ENCODE results near the gene TRIM15.
"Not testable (repeated sequence)": the region's sequence is repeated elsewhere in the genome, so short reads cannot be mapped to it uniquely, and the experiment has no call there.

TRIM15 gene

DNA sequence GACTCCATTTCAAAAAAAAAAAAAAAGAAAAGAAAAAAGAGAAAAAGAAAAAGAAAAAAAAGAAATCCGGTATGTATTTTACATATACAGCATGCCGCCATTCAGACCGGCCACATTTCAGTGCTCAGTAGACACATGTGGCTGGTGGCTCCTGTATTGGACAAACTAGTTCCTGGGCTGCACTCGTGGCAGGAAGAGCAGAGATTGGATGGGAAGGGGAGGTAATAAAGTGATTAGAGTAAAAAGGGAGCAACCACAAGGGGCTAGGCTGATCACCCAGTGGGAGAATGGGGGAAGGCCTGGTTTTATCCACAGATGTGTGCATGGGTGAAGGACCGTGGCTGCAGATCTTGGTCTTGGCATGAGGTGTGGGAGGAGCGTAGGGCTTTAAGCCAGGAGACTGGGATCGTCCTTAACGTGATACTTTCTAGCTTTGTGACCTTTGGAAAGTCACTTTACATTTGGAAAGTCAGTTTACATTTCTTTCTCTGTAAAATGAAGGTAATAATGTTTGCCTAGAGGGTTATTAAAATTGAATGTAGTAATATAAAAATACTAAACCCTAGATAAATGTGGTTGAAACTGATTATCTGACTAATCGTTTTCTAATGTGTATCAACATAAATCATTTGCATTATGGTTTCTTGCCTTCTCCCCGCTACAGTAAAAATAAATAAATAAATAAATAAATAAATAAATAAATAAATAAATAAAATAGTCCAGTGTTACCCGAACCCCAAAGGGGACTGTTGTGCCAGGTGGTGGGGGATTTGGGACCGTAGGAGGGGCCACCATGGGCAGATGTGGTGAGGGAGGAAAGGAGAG lies 869 bp upstream of the TRIM15 start:
- no peak for DNase-seq (ENCODE audit: low spot score)

- DNase-seq (ENCODE audit: low spot score) = no peak
Measured at GRCh38 chr6:30163918-30164654, 740 bp downstream of the TRIM15 start.

DNA sequence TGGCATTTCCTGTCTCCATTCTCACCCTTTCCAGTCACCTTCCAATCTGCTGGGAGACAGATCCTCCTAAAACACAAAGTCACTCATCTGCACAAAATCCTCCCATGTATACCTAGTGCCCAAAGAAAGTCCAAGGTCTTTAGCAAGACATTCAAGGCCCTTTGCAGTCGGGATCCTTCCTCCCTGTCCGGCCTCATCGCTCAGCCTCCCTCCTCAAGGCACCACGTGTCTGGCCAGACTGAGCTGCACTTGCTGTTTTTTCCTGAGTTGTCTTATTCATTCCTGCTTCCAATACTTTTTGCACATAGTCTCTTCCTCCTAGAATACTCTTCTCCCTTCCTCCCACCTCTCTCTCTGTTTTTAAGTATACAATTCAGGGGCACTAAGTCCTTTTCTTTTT lies 1.4 kb downstream of the TRIM15 start:
- no peak for DNase-seq (ENCODE audit: low spot score)

DNA sequence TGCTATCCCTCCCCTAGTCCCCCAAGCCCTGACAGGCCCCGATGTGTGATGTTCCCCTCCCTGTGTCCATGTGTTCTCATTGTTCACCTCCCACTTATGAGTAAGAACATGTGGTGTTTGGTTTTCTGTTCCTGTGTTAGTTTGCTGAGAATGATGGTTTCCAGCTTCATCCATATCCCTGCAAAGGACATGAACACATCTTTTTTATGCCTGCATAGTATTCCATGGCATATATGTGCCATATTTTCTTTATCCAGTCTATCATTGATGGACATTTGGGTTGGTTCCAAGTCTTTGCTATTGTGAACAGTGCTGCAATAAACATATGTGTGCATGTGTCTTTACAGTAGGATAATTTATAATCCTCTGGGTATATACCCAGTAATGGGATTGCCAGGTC lies 1.9 kb downstream of the TRIM15 start:
- not testable (repeated sequence) for DNase-seq (ENCODE audit: low spot score)

GRCh38 chr6:30167101-30167500 lies 3.8 kb downstream of the TRIM15 start:
- no peak for DNase-seq (ENCODE audit: low spot score)

- DNase-seq (ENCODE audit: low spot score) = no peak
Measured at GRCh38 chr6:30168741-30169140, 5.4 kb downstream of the TRIM15 start.

DNA sequence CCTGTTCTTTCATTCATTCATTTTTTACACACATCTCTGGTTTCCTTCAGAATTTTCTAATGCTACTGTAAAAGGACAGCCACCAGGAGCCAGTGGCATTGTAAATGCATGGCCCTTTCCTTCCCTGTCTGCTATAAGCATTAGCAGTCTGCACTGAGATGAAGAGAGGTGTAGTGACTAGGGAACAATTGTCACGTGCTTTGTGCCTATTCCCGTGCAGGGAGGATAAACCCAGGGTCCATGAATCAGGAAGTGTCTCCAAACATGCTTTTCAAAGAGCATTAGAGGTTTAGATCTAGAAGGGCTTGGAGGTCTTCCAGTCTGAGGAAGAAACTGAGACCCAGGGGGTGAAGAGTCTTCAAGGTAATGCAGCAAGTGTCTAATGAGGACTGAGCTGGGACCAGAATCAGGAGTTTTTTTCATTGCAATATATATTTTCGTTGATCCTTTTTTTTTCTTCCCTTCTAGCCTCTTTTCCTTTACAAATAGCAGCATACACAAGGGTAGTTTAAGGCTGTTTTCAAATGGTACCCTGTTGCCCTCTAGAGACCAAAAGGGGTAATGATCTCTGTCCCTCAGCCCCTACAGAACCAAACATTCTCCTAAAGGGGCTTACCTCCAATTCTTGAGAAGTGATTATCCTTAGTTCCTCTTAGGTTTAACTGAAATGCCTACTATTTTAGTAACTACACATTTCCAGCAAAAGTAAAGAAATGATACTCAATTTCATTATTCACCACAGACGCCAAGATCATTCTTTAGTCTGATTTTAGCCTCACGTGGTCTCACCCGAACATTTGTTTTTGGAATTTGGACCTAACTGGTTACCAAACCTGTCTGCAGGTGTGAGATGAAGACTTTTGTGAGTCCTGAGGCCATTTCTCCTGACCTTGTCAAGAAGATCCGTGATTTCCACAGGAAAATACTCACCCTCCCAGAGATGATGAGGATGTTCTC lies 6.6 kb downstream of the TRIM15 start:
- DNase-seq (ENCODE audit: low spot score) = no peak

DNA sequence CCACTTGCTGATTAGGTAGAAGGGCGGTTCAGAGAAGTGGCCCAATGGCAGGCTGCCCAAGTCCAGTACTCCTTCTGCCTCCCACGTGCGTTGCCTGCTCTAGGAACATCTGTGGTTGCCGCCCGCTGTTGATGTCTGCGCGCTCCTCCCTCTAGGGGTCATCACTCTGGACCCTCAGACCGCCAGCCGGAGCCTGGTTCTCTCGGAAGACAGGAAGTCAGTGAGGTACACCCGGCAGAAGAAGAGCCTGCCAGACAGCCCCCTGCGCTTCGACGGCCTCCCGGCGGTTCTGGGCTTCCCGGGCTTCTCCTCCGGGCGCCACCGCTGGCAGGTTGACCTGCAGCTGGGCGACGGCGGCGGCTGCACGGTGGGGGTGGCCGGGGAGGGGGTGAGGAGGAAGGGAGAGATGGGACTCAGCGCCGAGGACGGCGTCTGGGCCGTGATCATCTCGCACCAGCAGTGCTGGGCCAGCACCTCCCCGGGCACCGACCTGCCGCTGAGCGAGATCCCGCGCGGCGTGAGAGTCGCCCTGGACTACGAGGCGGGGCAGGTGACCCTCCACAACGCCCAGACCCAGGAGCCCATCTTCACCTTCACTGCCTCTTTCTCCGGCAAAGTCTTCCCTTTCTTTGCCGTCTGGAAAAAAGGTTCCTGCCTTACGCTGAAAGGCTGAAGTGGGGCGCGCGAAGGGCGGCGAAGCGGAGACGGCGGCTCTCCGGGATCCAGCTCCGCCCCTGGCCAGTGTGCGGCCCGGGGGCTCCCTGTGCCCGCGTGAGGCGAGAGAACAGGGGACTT lies 8.5 kb downstream of the TRIM15 start:
- DNase-seq (ENCODE audit: low spot score) = no peak

DNA sequence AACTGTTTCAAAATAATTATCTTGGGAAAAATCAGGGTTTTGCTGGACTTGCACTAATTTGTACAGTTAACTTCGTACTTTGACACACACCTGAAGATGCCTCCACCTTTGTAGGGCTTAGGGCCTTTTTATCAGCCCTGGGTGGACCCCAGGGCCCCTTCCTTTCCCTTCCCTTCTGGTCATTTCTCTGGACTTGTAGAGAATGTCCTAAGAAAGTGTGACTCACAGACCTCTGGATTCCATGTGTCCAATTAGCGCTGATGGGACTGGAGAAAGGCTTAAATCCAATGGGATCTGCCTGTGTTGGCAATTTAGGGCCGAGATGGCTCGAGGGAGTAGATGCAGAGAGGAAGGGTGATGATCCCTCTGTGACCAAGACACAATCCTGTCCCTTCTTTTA lies 9.3 kb downstream of the TRIM15 start:
- no peak for DNase-seq (ENCODE audit: low spot score)

DNA sequence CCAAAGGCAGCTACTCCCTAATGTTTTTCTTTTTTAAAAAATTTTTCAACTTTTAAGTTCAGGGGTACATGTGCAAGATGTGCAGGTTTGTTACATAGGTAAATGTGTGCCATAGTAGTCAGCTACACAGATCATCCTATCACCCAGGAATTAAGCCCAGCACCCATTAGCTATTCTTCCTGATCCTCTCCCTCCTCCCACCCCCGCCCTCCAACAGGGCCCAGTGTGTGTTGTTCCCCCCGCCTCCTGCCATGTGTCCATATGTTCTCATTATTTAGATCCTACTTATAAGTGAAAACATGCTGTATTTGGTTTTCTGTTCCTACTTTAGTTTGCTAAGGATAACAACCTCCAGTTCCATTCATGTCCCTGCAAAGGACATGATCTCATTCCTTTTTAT lies 12.4 kb downstream of the TRIM15 start:
- DNase-seq (ENCODE audit: low spot score) = no peak

DNA sequence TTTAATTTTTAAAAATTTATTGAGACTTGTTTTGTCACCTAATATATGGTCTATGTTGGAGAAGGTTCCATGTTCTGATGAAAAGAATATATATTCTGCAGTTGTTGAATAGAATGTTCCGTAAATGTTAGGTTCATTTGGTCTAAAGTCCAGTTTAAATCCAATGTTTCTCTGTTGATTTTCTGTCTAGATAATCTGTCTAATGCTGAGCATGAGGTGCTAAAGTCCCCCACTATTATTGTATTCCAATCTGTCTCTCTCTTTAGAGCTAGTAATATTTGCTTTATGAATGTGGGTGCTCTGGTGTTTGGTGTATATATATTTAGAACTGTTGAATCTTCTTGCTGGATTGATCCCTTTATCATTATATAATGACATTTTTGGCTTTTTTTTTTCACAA lies 15.5 kb downstream of the TRIM15 start:
- DNase-seq (ENCODE audit: low spot score) = no peak

GRCh38 chr6:30180145-30180544 lies 16.8 kb downstream of the TRIM15 start:
- DNase-seq (ENCODE audit: low spot score) = no peak

GRCh38 chr6:30184417-30185031 lies 21.2 kb downstream of the TRIM15 start:
- DNase-seq (ENCODE audit: low spot score) = no peak

GRCh38 chr6:30185846-30186484 lies 22.6 kb downstream of the TRIM15 start:
- no peak for DNase-seq (ENCODE audit: low spot score)

DNA sequence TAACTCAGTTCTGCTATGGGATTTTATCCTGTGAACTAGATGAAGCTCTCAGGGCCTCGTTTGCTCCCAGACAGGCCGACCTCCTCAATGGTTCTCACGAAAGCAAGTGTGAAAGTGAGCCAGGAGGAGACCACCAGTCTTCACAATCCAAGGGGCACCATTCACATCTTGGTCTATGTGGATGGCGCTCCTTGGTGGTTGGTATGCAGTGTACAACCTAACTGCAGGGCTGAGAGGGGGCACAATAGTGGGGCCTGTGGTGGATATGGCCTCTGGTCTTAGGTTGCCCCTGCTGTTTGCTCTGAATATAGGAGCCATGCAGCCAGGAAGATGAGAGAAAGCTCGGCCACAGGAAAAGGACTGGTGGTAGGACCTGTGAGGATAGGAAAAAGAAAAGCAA lies 25.2 kb downstream of the TRIM15 start:
- no peak for DNase-seq (ENCODE audit: low spot score)

- peak; percentile 40 for DNase-seq (ENCODE audit: low spot score)
Measured at GRCh38 chr6:30192076-30192475, 28.7 kb downstream of the TRIM15 start.

- DNase-seq (ENCODE audit: low spot score) = no peak
Measured at GRCh38 chr6:30194797-30195690, 31.7 kb downstream of the TRIM15 start.

DNA sequence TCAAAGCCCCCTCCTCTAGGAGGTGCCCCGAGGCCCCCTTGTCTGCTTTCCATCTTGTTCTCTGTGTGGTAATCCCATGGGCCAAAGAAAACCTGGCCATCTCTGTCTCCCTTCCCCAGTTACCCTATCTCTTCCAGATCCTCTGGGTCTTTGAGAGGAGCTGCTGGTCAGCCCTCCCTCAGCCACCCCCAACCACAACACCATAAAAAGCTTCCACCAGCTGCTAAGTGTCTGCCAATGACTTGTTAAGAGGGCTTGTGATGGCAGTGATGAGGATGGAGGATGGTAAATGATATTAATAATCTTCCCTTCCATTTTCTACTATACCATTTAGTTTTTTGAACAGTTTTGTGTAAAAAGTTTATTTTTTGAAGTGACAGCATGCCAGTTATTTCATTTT lies 32.6 kb downstream of the TRIM15 start:
- no peak for DNase-seq (ENCODE audit: low spot score)

- no peak for DNase-seq (ENCODE audit: low spot score)
Measured at GRCh38 chr6:30196376-30196775, 33.0 kb downstream of the TRIM15 start.

Measured in putamen (tissue), 1 donor.